Lung (tissue), 12 donors: ENCODE measurements around the gene MAST4. TPM values are rescaled to one million over a fixed set of nuclear protein-coding genes. Genes with fewer than 3 reads are reported as not detected.

Experiments used
- ATAC-seq: fragments of 200-7000 bp; cut with Tn5 transposase; one replicate; pipeline ENCODE4 v1.9.1; 2020; ENCODE audit warnings: moderate number of reproducible peaks; ENCODE audit not compliant: insufficient read depth, low FRiP score
- DNase-seq, 3 donors: peaks; one replicate each; pipeline ENCODE4 v3.0.0-alpha.2; 2013 to 2017
- H3K27ac ChIP-seq, 2 donors: one replicate each; pipeline ENCODE4 v1.5.1; 2013; ENCODE audit warnings: mild to moderate bottlenecking in 2 of 2, moderate library complexity in 2 of 2, control low read depth in 1 of 2, inconsistent platforms in 1 of 2, low read depth in 1 of 2, low read length in 1 of 2
- H3K27me3 ChIP-seq, 3 donors: one replicate each; pipeline ENCODE4 v1.5.1; 2013; ENCODE audit warnings: low read length in 2 of 3; ENCODE audit not compliant: control insufficient read depth in 3 of 3, insufficient read depth in 3 of 3
- H3K36me3 ChIP-seq, 4 donors: one replicate each; pipeline ENCODE4 v1.5.1; 2013; ENCODE audit warnings: low read length in 4 of 4, mild to moderate bottlenecking in 1 of 4, moderate library complexity in 1 of 4; ENCODE audit not compliant: control insufficient read depth in 4 of 4, insufficient read depth in 4 of 4
- H3K4me1 ChIP-seq, 5 donors: one replicate each; pipeline ENCODE4 v1.5.1; 2013; ENCODE audit warnings: low read length in 5 of 5, mild to moderate bottlenecking in 2 of 5, moderate library complexity in 1 of 5; ENCODE audit not compliant: control insufficient read depth in 5 of 5, insufficient read depth in 5 of 5
- H3K4me3 ChIP-seq: one replicate; pipeline ENCODE4 v1.5.1; 2013; ENCODE audit warnings: mild to moderate bottlenecking, control low read depth, moderate library complexity
- H3K9ac ChIP-seq, 2 donors: one replicate each; pipeline ENCODE4 v1.5.1; 2013; ENCODE audit warnings: low read length in 2 of 2, control low read depth in 1 of 2; ENCODE audit not compliant: insufficient read depth in 1 of 2
- H3K9me3 ChIP-seq, 4 donors: one replicate each; pipeline ENCODE4 v1.5.1; 2013; ENCODE audit warnings: low read length in 3 of 4, mild to moderate bottlenecking in 1 of 4, moderate library complexity in 1 of 4; ENCODE audit not compliant: control insufficient read depth in 4 of 4, insufficient read depth in 3 of 4
- WGBS, 2 donors: extraction: QIAGEN DNeasy Blood & Tissue Kit; methylation state at CpG; one replicate each; pipeline ENCODE4 v1.1.7; 2013; 5-methylcytosine and 5-hydroxymethylcytosine counted together
- polyA plus RNA-seq, 2 donors: library from polyadenylated mRNA; stranded (reverse); fragments of 200-250 nt; gene quantifications; one replicate each; pipeline ENCODE4 v1.2.1, GENCODE V29; 2013
- total RNA-seq, 2 donors: library from RNA; depleted of rRNA in 1 of 2; stranded (reverse); fragments of >200 nt in 1 of 2; gene quantifications; one replicate each; pipeline ENCODE4 v1.2.1, GENCODE V29; 2014 to 2021
- TF ChIP-seq, protein P1 (sequence below): IDR thresholded peaks from 2 replicates; pipeline ENCODE4 v1.5.1; 2012; ENCODE audit warnings: mild to moderate bottlenecking; ENCODE audit errors: control extremely low read depth, extremely low read depth
- donor health status: control.
- donor health status: control.
- donor health status: Bipolar disorder and iron deficiency.
- donor health status: healthy.
- donor health status: DM: yes; HTN: yes; CAD: no.

The MAST4 gene
- total and polyA plus RNA-seq, 4 donors = 13.9 to 153 (median 46.2) TPM

DNA sequence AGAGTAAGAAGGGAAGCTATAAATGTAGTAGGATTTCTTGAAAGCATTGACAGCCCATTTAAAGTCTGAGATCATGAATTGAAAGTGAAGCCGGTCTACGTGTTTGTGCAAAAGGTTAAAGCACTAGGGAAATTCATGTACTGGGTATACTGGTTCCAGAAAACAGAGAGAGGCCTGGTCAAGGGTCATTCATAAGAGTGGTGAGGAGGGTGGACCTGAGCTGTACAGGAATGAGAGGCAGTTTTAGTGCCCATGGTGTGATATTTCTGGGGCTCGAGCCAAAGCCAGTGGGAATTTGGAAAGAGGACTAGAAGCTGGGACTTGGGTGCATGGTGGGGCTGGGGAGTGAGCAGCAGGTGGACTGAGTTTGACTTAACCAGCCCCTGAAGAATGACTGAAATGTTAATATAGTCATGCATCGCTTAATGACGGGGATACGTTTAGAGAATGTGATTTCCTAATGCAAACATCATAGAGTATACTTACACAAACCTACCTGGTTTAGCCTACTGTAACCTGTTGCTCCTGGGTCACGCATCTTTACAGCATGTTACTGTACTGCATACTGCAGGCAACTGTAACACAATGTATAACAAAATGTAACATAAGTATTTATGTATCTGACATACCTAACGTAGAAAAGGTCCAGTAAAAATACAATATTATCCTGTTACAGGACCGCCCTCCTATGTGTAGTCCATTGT is 173.0 kb downstream of the MAST4 start:
- no peak overlapping the region for H3K27ac ChIP-seq
- H3K9ac ChIP-seq = no peak overlapping the region
- WGBS, 2 donors = 81 to 86% methylated on average over 9 of the region's 9 CpGs
- no peaks in the 10 kb centered on the region for H3K27me3 ChIP-seq
- peaks cover 0 to 25% (median 0%) of the 10 kb centered on the region in 5 donors for H3K4me1 ChIP-seq
- TF ChIP-seq, protein P1, sequence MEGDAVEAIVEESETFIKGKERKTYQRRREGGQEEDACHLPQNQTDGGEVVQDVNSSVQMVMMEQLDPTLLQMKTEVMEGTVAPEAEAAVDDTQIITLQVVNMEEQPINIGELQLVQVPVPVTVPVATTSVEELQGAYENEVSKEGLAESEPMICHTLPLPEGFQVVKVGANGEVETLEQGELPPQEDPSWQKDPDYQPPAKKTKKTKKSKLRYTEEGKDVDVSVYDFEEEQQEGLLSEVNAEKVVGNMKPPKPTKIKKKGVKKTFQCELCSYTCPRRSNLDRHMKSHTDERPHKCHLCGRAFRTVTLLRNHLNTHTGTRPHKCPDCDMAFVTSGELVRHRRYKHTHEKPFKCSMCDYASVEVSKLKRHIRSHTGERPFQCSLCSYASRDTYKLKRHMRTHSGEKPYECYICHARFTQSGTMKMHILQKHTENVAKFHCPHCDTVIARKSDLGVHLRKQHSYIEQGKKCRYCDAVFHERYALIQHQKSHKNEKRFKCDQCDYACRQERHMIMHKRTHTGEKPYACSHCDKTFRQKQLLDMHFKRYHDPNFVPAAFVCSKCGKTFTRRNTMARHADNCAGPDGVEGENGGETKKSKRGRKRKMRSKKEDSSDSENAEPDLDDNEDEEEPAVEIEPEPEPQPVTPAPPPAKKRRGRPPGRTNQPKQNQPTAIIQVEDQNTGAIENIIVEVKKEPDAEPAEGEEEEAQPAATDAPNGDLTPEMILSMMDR = no peak
- ATAC-seq (peak; percentile 31), DNase-seq (no peak)
- peaks cover 0 to 4% (median 0%) of the 10 kb centered on the region in 4 donors for H3K36me3 ChIP-seq
- no peak overlapping the region for H3K4me3 ChIP-seq
- no peaks in the 10 kb centered on the region for H3K9me3 ChIP-seq

DNA sequence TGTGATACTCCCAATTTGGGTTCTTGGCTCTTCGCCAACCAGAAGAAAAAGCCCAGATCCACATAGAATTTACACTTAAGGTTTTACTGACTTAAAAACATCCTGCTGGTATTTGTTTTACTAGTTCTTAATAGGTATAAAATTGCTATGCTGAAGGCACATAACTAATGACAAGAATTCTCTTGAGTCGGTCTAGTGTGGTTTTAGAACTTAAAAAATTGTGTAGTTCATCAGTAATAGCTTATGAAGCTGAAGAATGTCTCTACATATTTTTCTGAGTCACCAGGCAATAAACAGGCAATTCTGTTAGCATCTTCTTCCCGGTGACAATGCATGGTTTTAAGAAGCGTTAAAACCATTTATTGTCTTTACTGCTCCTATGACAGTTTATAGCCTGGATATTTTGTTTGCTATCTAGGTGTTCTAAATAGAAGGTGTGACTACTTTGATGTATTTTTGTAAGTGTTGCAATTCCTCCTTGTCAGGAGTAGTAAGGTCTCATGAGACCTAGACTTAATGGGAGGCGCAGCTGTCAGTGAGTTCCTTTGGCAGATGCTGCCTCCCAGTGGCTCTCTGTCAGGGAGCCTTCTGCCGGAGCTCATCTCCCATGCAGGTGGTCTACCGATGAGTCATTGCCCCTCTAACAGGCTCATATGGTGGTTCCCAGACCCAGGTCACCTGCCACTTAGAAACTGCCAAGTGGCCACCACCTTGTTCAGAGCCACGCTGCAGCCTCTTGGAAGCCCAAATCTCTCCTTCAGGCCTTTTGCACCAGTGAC is 173.8 kb downstream of the MAST4 start:
- H3K4me3 ChIP-seq = no peak overlapping the region
- peaks cover 0 to 25% (median 0%) of the 10 kb centered on the region in 5 donors for H3K4me1 ChIP-seq
- H3K9ac ChIP-seq = no peak overlapping the region
- H3K27ac ChIP-seq = no peak overlapping the region
- WGBS, 2 donors = 72 to 88% methylated on average over 8 of the region's 8 CpGs
- peak; percentile 22 to 43 (median 26) for DNase-seq
- ATAC-seq = no peak
- TF ChIP-seq, protein P1 = no peak
- peaks cover 0 to 2% (median 0%) of the 10 kb centered on the region in 4 donors for H3K36me3 ChIP-seq
- no peaks in the 10 kb centered on the region for H3K27me3 ChIP-seq
- no peaks in the 10 kb centered on the region for H3K9me3 ChIP-seq

- H3K4me3 ChIP-seq = no peak overlapping the region
- peaks cover 0 to 10% (median 0%) of the 10 kb centered on the region in 5 donors for H3K4me1 ChIP-seq
- H3K9me3 ChIP-seq = no peaks in the 10 kb centered on the region
- ATAC-seq (no peak), DNase-seq (no peak)
- TF ChIP-seq, protein P1 = no peak
- no peaks in the 10 kb centered on the region for H3K27me3 ChIP-seq
- no peak overlapping the region for H3K9ac ChIP-seq
- H3K36me3 ChIP-seq = no peaks in the 10 kb centered on the region
- WGBS, 2 donors = 89 to 92% methylated on average over 3 of the region's 3 CpGs
- H3K27ac ChIP-seq = no peak overlapping the region
Measured at GRCh38 chr5:66777868-66778267, 181.7 kb downstream of the MAST4 start.
